ENCODE data around the gene CHRNA4.
"Not testable (repeated sequence)": the region's sequence is repeated elsewhere in the genome, so short reads cannot be mapped to it uniquely, and the experiment has no call there.

Gene CHRNA4

GRCh38 chr20:63306673-63307537 lies 54.2 kb downstream of the CHRNA4 start:
- DNase-seq = no peak

- not testable (repeated sequence) for DNase-seq
Observed at GRCh38 chr20:63305933-63306672, 55.0 kb downstream of the CHRNA4 start.

DNA sequence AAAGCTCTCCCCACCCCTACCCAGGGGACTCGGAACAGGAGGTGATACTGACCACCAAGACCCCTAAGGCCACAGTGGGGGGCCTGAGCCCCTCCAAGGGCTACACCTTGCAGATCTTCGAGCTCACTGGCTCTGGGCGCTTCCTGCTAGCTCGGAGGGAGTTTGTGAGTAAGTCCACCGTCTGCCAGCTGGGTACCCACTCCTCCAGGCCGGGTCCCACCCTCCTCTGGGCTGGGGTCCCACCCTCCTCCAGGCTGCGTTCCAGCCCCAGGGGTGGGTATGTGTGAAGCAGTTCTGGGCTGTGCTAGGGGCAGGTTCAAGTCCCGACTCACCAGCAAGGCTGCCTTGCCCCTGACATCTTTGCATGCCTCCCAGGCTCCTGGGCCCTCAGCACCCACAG lies 55.8 kb downstream of the CHRNA4 start:
- no peak for DNase-seq

DNA sequence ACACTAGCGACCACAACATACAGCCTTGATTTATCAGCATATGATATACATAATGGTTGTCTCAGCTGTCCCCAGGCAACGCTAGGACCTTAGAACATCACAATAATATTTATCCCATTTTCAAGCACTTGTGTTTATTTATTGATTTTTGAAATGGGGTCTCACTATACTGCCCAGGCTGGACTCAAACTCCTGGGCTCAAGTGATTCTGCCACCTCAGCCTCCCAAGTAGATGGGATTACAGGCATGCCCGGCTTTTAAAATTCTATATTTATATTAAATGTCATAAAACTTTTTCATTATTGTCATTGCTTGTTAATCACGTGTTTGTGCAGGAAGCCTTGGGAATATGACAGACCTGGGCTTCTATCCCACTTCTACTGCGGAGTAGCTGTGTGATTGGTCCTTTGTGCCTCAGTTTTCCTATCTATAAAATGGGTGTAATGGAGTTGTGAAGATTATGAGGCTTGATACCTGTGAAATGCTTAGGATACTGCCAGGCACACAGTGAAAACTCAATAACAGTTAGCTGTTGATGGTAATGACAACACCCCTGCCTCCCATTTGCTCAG lies 58.0 kb downstream of the CHRNA4 start:
- no peak for DNase-seq

DNA sequence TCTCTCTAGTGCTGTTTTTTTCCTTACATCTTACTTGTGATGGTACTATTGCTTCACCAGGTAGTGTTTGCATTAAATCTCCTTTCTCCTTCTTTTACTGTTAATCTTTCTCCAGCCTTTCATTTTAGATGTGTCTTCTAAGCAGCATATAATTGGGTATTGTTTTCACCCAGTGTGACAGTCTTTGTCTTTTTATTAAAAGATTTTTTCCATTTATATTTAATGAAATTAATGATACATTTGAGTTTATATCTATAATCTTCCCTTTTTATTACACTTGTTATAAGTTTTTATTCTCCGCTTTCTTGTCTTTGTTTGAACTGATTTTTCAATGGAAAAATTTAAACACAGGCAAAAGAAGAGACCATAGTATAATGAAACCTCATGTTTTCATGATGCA lies 59.5 kb downstream of the CHRNA4 start:
- no peak for DNase-seq

DNA sequence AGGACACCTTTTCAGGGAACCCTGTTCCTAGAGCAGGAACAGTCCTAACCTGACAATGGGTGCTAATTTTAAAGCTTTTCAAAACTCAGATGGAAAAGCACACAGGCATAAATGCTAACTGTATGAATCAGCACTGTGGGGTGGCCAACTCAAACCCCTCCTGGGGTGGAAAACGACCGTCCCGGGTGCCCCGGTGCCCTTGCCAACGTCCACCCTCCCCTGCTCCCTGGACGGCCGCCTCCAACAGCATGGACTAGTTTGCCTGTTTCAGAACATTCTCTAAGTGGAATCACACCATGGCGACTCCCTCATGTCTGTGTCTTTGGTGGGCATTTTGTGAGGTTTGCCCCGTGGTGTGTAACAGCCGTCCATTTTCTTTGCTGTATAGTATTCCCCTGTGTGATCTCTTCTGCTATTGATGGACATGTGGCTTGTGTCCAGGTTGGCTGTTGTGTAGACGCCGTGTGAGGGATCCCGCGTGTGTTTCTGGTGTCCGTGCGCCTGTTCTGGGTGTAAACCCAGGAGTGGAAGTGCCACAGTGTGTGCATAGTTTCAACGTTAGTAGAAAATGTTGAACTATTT lies 62.3 kb downstream of the CHRNA4 start:
- DNase-seq = no peak

DNA sequence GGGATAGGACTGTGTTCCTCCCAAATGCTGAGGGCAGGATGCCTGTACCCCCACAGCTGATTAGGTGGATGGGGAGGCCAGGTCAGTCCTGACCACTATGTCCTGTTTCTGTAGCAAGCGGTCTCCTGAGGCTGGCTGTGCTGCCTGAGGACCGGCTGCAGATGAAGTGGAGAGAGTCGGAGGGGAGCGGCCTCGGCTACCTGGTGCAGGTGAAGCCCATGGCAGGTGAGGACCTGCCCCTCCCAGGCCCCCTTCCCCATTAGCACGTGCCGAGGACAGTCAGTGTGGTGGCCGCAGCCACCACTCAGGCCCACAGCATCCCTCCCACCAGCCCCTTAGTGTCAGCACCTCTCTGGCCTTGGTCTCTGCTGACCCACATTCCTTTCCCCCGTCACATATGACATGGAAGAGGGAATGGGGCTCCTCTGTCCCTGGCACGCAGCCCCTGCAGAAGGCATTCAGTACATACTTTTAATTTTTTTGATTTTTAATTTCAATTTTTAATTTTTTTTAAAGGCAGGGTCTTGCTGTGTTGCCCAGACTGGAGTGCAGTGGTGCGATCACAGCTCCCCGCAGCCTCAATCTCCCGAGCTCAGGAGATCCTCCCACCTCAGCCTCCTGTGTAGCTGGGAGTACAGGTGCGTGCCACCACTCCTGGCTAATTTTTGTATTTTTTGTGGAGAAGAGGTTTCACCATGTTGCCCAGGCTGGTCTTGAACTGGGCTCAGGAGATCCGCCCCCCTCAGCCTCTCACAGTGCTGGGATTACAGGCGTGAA lies 63.2 kb downstream of the CHRNA4 start:
- no peak for DNase-seq

- no peak for DNase-seq
Observed at GRCh38 chr20:63297371-63297781, 63.8 kb downstream of the CHRNA4 start.

GRCh38 chr20:63296531-63297299 lies 64.4 kb downstream of the CHRNA4 start:
- DNase-seq = no peak

DNA sequence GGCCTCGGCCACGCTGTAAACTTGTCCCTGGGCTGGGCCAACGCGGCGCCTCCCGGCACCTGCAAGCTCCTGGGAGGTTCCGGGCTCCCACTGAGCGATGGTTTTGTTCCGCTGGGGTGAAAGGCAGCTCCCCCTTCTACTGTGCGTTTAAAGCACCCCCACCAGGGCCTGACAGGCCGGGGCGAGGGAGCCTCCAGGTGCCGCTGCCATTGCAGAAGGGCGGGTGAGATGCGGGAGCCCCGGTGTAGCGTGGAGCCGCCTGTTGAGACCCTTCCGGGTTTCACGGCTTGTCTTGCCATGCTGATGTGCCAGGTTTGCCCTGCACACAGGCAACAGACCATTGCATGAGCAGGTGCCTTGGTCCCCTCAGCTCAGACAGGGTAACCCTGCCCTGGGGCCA lies 65.3 kb downstream of the CHRNA4 start:
- no peak for DNase-seq

- DNase-seq = no peak
Observed at GRCh38 chr20:63295422-63295821, 65.7 kb downstream of the CHRNA4 start.

DNA sequence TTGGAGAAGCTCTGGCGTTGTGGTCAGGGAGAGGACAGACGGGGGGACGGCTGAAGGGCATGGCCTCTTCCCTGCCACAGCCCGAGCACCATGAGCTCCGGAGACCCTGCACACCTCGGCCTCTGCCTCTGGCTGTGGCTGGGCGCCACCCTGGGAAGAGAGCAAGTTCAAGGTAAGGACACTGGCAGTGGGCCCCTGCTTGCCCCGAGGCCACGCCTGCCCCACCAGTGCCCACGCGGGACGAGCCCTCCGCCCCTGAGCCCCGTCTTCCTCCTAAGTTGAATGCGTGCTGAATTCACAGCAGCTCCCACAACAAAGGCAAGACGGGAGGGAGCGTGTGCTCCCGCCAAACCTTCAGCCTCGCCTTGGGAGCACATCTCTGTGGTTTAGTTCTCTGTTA lies 66.1 kb downstream of the CHRNA4 start:
- no peak for DNase-seq

- no peak for DNase-seq
Observed at GRCh38 chr20:63294536-63294900, 66.6 kb downstream of the CHRNA4 start.

GRCh38 chr20:63293871-63294535 lies 67.1 kb downstream of the CHRNA4 start:
- DNase-seq = no peak

DNA sequence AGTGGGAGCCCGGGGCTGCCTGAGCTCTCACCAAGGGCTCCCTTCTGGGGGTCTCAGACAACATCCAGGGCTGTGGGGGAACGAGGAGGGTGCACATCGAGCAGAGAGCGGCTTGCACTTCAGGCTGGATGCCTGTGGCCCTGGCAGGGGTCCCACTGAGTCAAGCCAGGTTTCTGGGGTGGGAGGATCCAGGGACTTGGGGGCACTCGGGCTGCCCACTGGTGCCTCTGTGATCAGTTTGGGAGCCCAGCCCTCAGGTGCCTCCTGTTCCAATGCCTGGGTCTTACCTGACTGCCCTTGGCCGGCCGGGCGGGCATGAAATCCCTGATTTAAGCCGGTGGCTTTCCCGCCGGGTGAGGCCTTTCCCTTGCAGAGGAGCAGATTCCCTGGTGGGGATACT lies 67.7 kb downstream of the CHRNA4 start:
- no peak for DNase-seq

Data from activated CD8-positive, alpha-beta memory T cell treated with anti-CD3 and anti-CD28 coated beads, Interleukin-2, amount 50 U/mL, for 4 hours (primary cell).